GM23248 (cell line): Measurements from ENCODE around the gene XKR7. TPM values are rescaled to one million over a fixed set of nuclear protein-coding genes. Genes with fewer than 3 reads are reported as not detected.
A peak's percentile ranks its signal among the peaks of the same experiment; 100 is the strongest.

Experiments used
- DNase-seq: peaks from one replicate; pipeline ENCODE4 v3.0.0-alpha.2; 2015
- H2AFZ ChIP-seq: fragments of 200-600 bp; sonication (generic); 2 replicates; pipeline ENCODE4 v1.6.1; 2016; ENCODE audit warnings: antibody characterized with exemption
- H3F3A ChIP-seq: fragments of 200-600 bp; sonication (generic); 2 replicates; pipeline ENCODE4 v1.6.1; 2016; ENCODE audit warnings: mild to moderate bottlenecking, antibody characterized with exemption, mixed run types; ENCODE audit not compliant: insufficient read depth
- H3K27ac ChIP-seq: fragments of 200-600 bp; sonication (generic); 2 replicates; pipeline ENCODE4 v1.5.1; 2016; ENCODE audit warnings: mild to moderate bottlenecking
- H3K27me3 ChIP-seq: fragments of 200-600 bp; sonication (generic); replicated peaks from 2 replicates; pipeline ENCODE4 v1.6.1; 2016; ENCODE audit warnings: mild to moderate bottlenecking; ENCODE audit not compliant: insufficient read depth
- H3K36me3 ChIP-seq: fragments of 200-600 bp; sonication (generic); 2 replicates; pipeline ENCODE4 v1.6.1; 2016; ENCODE audit warnings: low read depth, mild to moderate bottlenecking
- H3K4me1 ChIP-seq: fragments of 200-600 bp; sonication (generic); 2 replicates; pipeline ENCODE4 v1.6.1; 2016; ENCODE audit warnings: mild to moderate bottlenecking; ENCODE audit not compliant: insufficient read depth
- H3K4me2 ChIP-seq: fragments of 200-600 bp; sonication (generic); one replicate; pipeline ENCODE4 v1.6.1; 2016; ENCODE audit warnings: mild to moderate bottlenecking; ENCODE audit not compliant: unreplicated experiment
- H3K4me3 ChIP-seq: fragments of 200-600 bp; sonication (generic); 2 replicates; pipeline ENCODE4 v1.5.1; 2016; ENCODE audit warnings: mild to moderate bottlenecking
- H3K79me2 ChIP-seq: fragments of 200-600 bp; sonication (generic); 2 replicates; pipeline ENCODE4 v1.6.1; 2016; ENCODE audit warnings: mild to moderate bottlenecking; ENCODE audit not compliant: insufficient read depth
- H3K9ac ChIP-seq: fragments of 200-600 bp; sonication (generic); 2 replicates; pipeline ENCODE4 v1.6.1; 2016; ENCODE audit warnings: mild to moderate bottlenecking
- H3K9me2 ChIP-seq: fragments of 200-600 bp; sonication (generic); 2 replicates; pipeline ENCODE4 v1.6.1; 2016; ENCODE audit warnings: mixed run types, mild to moderate bottlenecking, moderate library complexity; ENCODE audit not compliant: insufficient read depth
- H3K9me3 ChIP-seq: fragments of 200-600 bp; sonication (generic); one replicate; pipeline ENCODE4 v1.6.1; 2017; ENCODE audit warnings: low read depth
- H4K20me1 ChIP-seq: fragments of 200-600 bp; sonication (generic); 2 replicates; pipeline ENCODE4 v1.6.0; 2016; ENCODE audit not compliant: insufficient read depth
- EZH2 ChIP-seq: fragments of 200-600 bp; sonication (generic); IDR thresholded peaks from 2 replicates; pipeline ENCODE4 v1.6.1; 2018; ENCODE audit warnings: antibody characterized with exemption, mild to moderate bottlenecking; ENCODE audit not compliant: insufficient read depth, poor library complexity, severe bottlenecking
- EZH2phosphoT487 ChIP-seq: fragments of 200-600 bp; sonication (generic); IDR thresholded peaks from 2 replicates; pipeline ENCODE4 v1.6.1; 2018; ENCODE audit warnings: antibody characterized with exemption, moderate library complexity, mild to moderate bottlenecking, low read depth; ENCODE audit not compliant: insufficient read depth
- WGBS, 2 experiments: methylation state at CpG; one replicate each; pipeline ENCODE4 v1.1.6; 2015 to 2017; ENCODE audit warnings: low lambda C conversion rate in 2 of 2, low coverage in 1 of 2; ENCODE audit errors: missing lambda C conversion rate in 2 of 2; 5-methylcytosine and 5-hydroxymethylcytosine counted together
- in situ Hi-C: fragments of 300-500 bp; cut with MboI; formaldehyde crosslinking; loops from 2 replicates; pipeline ENCODE4 v1.15.0; 2020
- polyA plus RNA-seq: library from polyadenylated mRNA; unstranded; fragments of >200 nt; fragmentation: Nextera tagmentation; extraction: Ambion mirVana; gene quantifications from 2 replicates; pipeline ENCODE4 v1.2.1, GENCODE V29; 2016
- total RNA-seq: library from RNA; depleted of rRNA; stranded (reverse); fragments of >200 nt; shearing (Covaris generic); gene quantifications from 2 replicates; pipeline ENCODE4 v1.2.3, GENCODE V29; 2014

XKR7 gene
- total and polyA plus RNA-seq, 2 experiments from 2014 or later, result not detected

- TF ChIP-seq EZH2phosphoT487, result no peak
- no peak for TF ChIP-seq EZH2
- H3K9me2 ChIP-seq, result no peaks in the 10 kb centered on the region
- H3K4me2 ChIP-seq, result no peak overlapping the region
- H3K27me3 ChIP-seq, result peaks cover 64% of the 10 kb centered on the region
- DNase-seq, result peak; percentile 37
- in situ Hi-C loops, result no loop called here
- H3K27ac ChIP-seq, result no peak overlapping the region
- H3K36me3 ChIP-seq, result no peaks in the 10 kb centered on the region
- peaks cover 12% of the 10 kb centered on the region; the same call in 1 of the 2 replicates for H3F3A ChIP-seq
- no peaks in the 10 kb centered on the region for H3K79me2 ChIP-seq
- no peak overlapping the region for H2AFZ ChIP-seq
- H3K9me3 ChIP-seq, result no peaks in the 10 kb centered on the region
- peaks cover 7% of the 10 kb centered on the region; the same call in 1 of the 2 replicates for H3K4me1 ChIP-seq
- no peaks in the 10 kb centered on the region for H4K20me1 ChIP-seq
- H3K9ac ChIP-seq, result no peak overlapping the region
- no peak overlapping the region for H3K4me3 ChIP-seq
- WGBS, 2 experiments, result 17 to 20% methylated on average over 9 of the region's 9 CpGs
These were observed 66.9 kb downstream of the XKR7 start for GRCh38 chr20:32034581-32035425.

DNA sequence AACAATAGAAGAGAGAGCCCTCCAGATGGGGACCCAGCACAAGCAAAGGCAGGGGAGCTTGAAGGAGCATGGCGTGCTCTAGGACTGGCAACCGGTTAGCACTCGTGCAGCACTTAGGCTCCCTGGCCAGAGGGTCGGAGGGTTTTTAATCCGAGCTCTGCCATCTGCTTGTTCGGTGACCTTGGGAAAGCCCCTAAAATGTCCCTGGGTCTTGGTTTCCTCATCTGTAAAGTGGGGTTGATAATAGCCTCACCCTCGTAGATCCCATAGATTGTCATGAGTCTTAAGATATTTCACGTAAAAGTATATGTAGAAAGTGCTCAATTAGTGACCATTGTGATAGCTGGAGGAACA, 67.5 kb downstream of the XKR7 start:
- Histone ChIP-seq H3K79me2 (no peaks in the 10 kb centered on the region), H3K4me2 (no peak overlapping the region), H2AFZ (no peak overlapping the region), H4K20me1 (no peaks in the 10 kb centered on the region), H3K9me2 (no peaks in the 10 kb centered on the region), H3K9ac (no peak overlapping the region), H3K4me1 (peaks cover 7% of the 10 kb centered on the region; the same call in 1 of the 2 replicates), H3K9me3 (no peaks in the 10 kb centered on the region), H3K27me3 (peaks cover 67% of the 10 kb centered on the region), H3F3A (peaks cover 12% of the 10 kb centered on the region; the same call in 1 of the 2 replicates), H3K36me3 (no peaks in the 10 kb centered on the region), H3K4me3 (no peak overlapping the region), H3K27ac (no peak overlapping the region)
- no peak for DNase-seq
- WGBS, 2 experiments, result 61% methylated on average over 8 of the region's 8 CpGs
- in situ Hi-C loops, result no loop called here
- no peak for TF ChIP-seq EZH2

DNA sequence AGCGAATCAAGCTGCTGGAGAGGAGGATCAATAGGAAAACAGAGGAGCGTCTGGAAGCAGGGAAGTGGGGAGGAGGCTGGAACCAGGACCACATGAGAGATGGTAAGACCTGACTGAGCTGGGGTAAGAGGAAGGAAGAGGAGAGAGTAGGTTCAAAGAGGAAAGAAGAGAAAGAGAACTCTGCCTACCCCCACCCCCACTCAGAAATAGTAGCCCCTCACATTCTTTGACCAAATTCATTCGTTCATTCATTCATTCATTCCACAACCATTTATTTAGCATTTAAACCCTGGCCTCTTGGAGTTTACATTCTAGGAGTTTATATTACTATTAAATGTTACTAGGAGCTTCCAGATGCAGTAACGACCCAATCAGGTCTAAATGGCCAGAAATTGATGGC, 68.3 kb downstream of the XKR7 start:
- no peak for DNase-seq
- Histone ChIP-seq H3K4me3 (no peak overlapping the region), H3K79me2 (no peaks in the 10 kb centered on the region), H3K9ac (no peak overlapping the region), H3K9me2 (no peaks in the 10 kb centered on the region), H3K36me3 (no peaks in the 10 kb centered on the region), H3K9me3 (no peaks in the 10 kb centered on the region), H3K27ac (no peak overlapping the region), H3K4me1 (peaks cover 7% of the 10 kb centered on the region; the same call in 1 of the 2 replicates), H3K27me3 (peaks cover 62% of the 10 kb centered on the region), H2AFZ (no peak overlapping the region), H4K20me1 (no peaks in the 10 kb centered on the region), H3K4me2 (no peak overlapping the region), H3F3A (peaks cover 12% of the 10 kb centered on the region; the same call in 1 of the 2 replicates)
- 16 to 26% methylated on average over 4 of the region's 4 CpGs for WGBS, 2 experiments
- no peak for TF ChIP-seq EZH2phosphoT487
- TF ChIP-seq EZH2, result no peak
- in situ Hi-C loops, result no loop called here

DNA sequence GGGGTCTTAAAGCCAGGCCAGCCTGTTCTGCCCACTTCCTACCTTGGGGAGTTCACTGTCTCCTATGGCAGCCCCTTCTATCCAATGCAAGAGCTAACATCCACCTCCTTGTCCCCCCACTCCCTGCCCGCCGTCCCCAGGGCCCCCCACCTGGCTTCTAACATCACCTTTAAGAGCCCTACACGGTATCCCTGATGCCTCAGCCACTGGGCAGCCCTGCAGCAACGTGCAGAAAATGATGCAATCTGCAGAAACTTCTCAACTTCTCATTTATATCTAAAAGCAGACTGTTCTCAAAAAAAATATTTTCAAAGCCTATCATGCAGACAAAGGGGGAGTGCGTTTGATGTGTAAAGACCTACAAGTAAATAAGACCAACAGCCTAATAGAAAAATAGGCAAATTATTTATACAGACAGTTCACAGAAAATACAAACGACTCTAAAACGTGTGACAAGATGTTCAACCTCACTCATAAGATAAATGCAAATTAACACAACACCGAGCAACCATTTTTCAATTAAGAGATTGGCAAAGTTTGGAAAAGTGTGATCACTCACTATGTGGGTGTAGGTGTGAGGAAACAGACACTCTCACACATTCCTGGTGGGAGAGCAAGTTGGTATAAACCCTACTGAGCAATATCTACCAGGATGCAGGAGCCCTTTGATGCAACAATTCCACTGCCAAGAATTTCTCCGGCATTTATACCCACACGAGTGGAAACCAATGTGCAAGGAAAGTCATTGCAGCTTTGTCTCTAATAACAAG, 69.0 kb downstream of the XKR7 start:
- Histone ChIP-seq H3K36me3 (no peaks in the 10 kb centered on the region), H3F3A (peaks cover 12% of the 10 kb centered on the region; the same call in 1 of the 2 replicates), H3K4me3 (no peak overlapping the region), H3K27me3 (peaks cover 67% of the 10 kb centered on the region), H3K27ac (no peak overlapping the region), H2AFZ (no peak overlapping the region; the same call in 1 of the 2 replicates), H3K9me3 (no peaks in the 10 kb centered on the region), H3K9ac (no peak overlapping the region), H3K4me2 (no peak overlapping the region), H3K9me2 (no peaks in the 10 kb centered on the region), H4K20me1 (no peaks in the 10 kb centered on the region), H3K4me1 (peaks cover 7% of the 10 kb centered on the region; the same call in 1 of the 2 replicates), H3K79me2 (no peaks in the 10 kb centered on the region)
- no peak for TF ChIP-seq EZH2phosphoT487
- TF ChIP-seq EZH2, result no peak
- WGBS, 2 experiments, result 28 to 29% methylated on average over 10 of the region's 10 CpGs
- peak; percentile 58 for DNase-seq
- in situ Hi-C loops, result no loop called here
